ENCODE measurements around the gene PRDX5. TPM values are rescaled to one million over a fixed set of nuclear protein-coding genes. Genes with fewer than 3 reads are reported as not detected.

Gene PRDX5
- total and polyA plus RNA-seq, 10 of the 15 experiments (the other 5 are each of a cell fraction or from before 2014, with no cell fraction given): 95.7 to 406 (median 240) TPM

DNA sequence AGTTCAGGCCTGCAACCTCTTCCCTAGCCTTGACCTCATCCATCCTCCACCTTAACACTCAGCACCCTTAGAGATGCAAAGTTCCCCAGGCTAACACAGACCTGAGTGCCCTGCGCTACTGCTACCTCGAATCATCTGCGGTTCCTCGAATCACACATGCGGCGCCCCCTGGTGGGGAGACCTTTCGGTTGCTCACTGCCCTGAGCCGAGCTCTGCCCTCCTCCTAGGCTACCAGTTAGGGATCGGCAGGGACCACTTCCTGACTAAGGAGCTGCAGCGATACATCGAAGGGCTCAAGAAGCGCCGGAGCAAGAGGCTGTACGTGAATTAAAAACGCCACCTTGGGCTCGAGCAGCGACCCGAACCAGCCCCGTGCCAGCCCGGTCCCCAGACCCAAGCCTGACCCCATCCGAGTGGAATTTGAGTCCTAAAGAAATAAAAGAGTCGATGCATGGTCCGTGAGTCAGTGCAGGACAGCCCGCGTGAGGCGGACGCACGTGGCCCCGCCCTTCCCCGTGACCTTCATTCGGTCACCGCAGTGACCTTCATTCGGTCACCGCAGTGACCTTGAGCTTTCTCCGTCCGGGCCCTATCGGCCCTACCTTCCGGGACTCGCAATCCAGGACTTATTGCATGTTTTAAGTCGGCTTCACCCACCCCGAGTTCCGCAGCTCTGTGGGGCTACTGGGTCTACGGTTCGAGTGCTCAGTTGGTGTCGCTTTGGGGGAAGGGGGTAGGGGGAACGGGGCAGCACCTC is 13.4 kb upstream of the PRDX5 start (continued):
- TF ChIP-seq, protein P1, sequence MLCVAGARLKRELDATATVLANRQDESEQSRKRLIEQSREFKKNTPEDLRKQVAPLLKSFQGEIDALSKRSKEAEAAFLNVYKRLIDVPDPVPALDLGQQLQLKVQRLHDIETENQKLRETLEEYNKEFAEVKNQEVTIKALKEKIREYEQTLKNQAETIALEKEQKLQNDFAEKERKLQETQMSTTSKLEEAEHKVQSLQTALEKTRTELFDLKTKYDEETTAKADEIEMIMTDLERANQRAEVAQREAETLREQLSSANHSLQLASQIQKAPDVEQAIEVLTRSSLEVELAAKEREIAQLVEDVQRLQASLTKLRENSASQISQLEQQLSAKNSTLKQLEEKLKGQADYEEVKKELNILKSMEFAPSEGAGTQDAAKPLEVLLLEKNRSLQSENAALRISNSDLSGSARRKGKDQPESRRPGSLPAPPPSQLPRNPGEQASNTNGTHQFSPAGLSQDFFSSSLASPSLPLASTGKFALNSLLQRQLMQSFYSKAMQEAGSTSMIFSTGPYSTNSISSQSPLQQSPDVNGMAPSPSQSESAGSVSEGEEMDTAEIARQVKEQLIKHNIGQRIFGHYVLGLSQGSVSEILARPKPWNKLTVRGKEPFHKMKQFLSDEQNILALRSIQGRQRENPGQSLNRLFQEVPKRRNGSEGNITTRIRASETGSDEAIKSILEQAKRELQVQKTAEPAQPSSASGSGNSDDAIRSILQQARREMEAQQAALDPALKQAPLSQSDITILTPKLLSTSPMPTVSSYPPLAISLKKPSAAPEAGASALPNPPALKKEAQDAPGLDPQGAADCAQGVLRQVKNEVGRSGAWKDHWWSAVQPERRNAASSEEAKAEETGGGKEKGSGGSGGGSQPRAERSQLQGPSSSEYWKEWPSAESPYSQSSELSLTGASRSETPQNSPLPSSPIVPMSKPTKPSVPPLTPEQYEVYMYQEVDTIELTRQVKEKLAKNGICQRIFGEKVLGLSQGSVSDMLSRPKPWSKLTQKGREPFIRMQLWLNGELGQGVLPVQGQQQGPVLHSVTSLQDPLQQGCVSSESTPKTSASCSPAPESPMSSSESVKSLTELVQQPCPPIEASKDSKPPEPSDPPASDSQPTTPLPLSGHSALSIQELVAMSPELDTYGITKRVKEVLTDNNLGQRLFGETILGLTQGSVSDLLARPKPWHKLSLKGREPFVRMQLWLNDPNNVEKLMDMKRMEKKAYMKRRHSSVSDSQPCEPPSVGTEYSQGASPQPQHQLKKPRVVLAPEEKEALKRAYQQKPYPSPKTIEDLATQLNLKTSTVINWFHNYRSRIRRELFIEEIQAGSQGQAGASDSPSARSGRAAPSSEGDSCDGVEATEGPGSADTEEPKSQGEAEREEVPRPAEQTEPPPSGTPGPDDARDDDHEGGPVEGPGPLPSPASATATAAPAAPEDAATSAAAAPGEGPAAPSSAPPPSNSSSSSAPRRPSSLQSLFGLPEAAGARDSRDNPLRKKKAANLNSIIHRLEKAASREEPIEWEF (IDR thresholded peaks at IDR 0.05; ENCODE audit: insufficient replicate concordance, low read depth, low read length): no peak
- TF ChIP-seq ZSCAN29 (IDR thresholded peaks at IDR 0.05): no peak
- TF ChIP-seq WRNIP1 (IDR thresholded peaks at IDR 0.05; ENCODE audit: borderline replicate concordance, low read depth, low read length): peak; percentile 90; the same call in 1 of the 2 replicates
- TF ChIP-seq, protein P2, sequence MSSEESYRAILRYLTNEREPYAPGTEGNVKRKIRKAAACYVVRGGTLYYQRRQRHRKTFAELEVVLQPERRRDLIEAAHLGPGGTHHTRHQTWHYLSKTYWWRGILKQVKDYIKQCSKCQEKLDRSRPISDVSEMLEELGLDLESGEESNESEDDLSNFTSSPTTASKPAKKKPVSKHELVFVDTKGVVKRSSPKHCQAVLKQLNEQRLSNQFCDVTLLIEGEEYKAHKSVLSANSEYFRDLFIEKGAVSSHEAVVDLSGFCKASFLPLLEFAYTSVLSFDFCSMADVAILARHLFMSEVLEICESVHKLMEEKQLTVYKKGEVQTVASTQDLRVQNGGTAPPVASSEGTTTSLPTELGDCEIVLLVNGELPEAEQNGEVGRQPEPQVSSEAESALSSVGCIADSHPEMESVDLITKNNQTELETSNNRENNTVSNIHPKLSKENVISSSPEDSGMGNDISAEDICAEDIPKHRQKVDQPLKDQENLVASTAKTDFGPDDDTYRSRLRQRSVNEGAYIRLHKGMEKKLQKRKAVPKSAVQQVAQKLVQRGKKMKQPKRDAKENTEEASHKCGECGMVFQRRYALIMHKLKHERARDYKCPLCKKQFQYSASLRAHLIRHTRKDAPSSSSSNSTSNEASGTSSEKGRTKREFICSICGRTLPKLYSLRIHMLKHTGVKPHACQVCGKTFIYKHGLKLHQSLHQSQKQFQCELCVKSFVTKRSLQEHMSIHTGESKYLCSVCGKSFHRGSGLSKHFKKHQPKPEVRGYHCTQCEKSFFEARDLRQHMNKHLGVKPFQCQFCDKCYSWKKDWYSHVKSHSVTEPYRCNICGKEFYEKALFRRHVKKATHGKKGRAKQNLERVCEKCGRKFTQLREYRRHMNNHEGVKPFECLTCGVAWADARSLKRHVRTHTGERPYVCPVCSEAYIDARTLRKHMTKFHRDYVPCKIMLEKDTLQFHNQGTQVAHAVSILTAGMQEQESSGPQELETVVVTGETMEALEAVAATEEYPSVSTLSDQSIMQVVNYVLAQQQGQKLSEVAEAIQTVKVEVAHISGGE (CRISPR knock-in tag; IDR thresholded peaks at IDR 0.05): no peak
- TF ChIP-seq EED (IDR thresholded peaks at IDR 0.05; ENCODE audit: low read depth): peak; percentile 69
- peak; percentile 78 for TF ChIP-seq NR2C1 (IDR thresholded peaks at IDR 0.05)
- TF ChIP-seq, protein P3, sequence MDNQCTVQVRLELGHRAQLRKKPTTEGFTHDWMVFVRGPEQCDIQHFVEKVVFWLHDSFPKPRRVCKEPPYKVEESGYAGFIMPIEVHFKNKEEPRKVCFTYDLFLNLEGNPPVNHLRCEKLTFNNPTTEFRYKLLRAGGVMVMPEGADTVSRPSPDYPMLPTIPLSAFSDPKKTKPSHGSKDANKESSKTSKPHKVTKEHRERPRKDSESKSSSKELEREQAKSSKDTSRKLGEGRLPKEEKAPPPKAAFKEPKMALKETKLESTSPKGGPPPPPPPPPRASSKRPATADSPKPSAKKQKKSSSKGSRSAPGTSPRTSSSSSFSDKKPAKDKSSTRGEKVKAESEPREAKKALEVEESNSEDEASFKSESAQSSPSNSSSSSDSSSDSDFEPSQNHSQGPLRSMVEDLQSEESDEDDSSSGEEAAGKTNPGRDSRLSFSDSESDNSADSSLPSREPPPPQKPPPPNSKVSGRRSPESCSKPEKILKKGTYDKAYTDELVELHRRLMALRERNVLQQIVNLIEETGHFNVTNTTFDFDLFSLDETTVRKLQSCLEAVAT (IDR thresholded peaks at IDR 0.05): peak; percentile 84
- TF ChIP-seq KDM1A (IDR thresholded peaks at IDR 0.05; ENCODE audit: borderline replicate concordance): no peak
- TF ChIP-seq EGR1 (IDR thresholded peaks at IDR 0.05; ENCODE audit: borderline replicate concordance in 1 of 2, low read depth in 2 of 2, low read length in 2 of 2): no peak
- TF ChIP-seq SP1 (IDR thresholded peaks at IDR 0.05; ENCODE audit: low read depth, low read length): no peak
- TF ChIP-seq SMC3 (IDR thresholded peaks at IDR 0.05; ENCODE audit: borderline replicate concordance, low read length): peak; percentile 64
- peak; percentile 100 for TF ChIP-seq ESRRA (IDR thresholded peaks at IDR 0.05; ENCODE audit: low read length)
- TF ChIP-seq, protein P4, sequence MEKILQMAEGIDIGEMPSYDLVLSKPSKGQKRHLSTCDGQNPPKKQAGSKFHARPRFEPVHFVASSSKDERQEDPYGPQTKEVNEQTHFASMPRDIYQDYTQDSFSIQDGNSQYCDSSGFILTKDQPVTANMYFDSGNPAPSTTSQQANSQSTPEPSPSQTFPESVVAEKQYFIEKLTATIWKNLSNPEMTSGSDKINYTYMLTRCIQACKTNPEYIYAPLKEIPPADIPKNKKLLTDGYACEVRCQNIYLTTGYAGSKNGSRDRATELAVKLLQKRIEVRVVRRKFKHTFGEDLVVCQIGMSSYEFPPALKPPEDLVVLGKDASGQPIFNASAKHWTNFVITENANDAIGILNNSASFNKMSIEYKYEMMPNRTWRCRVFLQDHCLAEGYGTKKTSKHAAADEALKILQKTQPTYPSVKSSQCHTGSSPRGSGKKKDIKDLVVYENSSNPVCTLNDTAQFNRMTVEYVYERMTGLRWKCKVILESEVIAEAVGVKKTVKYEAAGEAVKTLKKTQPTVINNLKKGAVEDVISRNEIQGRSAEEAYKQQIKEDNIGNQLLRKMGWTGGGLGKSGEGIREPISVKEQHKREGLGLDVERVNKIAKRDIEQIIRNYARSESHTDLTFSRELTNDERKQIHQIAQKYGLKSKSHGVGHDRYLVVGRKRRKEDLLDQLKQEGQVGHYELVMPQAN (conservative IDR thresholded peaks at IDR 0.05): peak; percentile 56; the same call in 1 of the 2 replicates
- TF ChIP-seq, protein P5, sequence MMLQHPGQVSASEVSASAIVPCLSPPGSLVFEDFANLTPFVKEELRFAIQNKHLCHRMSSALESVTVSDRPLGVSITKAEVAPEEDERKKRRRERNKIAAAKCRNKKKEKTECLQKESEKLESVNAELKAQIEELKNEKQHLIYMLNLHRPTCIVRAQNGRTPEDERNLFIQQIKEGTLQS (IDR thresholded peaks at IDR 0.05; ENCODE audit: borderline replicate concordance, extremely low read depth, low read depth, low read length): no peak
- no peak for TF ChIP-seq CBX5 (IDR thresholded peaks at IDR 0.05; ENCODE audit: low read depth)
- TF ChIP-seq ZNF384 (IDR thresholded peaks at IDR 0.05; ENCODE audit: borderline replicate concordance, low read depth, low read length): no peak

Measured in GM12878 (cell line).